IMR-90 (cell line): ENCODE data around the gene GGACT. TPM values are rescaled to one million over a fixed set of nuclear protein-coding genes. Genes with fewer than 3 reads are reported as not detected.

Experiments used
- ATAC-seq: fragments of 200-7000 bp; cut with Tn5 transposase; 2 replicates; pipeline ENCODE4 v1.9.1; 2020; ENCODE audit warnings: low read depth, mild to moderate bottlenecking, moderate library complexity
- BruUV-seq: library from RNA; stranded (reverse); fragments of 400-500 nt; replicated peaks from 2 replicates; lab custom pipeline; 2021; lab: Mats Ljungman, UMichigan
- CTCF ChIA-PET: fragments of 300-600 bp; formaldehyde crosslinking; extraction: SDS; loops from one replicate; lab custom pipeline; 2021; ENCODE audit warnings: antibody characterized with exemption; lab: Yijun Ruan, JAX
- POLR2A ChIA-PET: fragments of 300-600 bp; sonication (Branson Sonifier 250); formaldehyde crosslinking; loops from one replicate; lab custom pipeline; 2022; ENCODE audit warnings: antibody characterized with exemption; ENCODE audit not compliant: unreplicated experiment; lab: Charles Lee
- DNase-seq: peaks from one replicate; pipeline ENCODE4 v3.0.0; 2013
- H2AFZ ChIP-seq: replicated peaks from 2 replicates; pipeline ENCODE3; 2013; ENCODE audit warnings: low read length, mild to moderate bottlenecking; ENCODE audit not compliant: poor library complexity
- H2AK5ac ChIP-seq: 2 replicates; pipeline ENCODE4 v1.6.1; 2013; ENCODE audit warnings: low read depth, low read length, inconsistent platforms
- H2AK9ac ChIP-seq: replicated peaks from 2 replicates; pipeline ENCODE3; 2013; ENCODE audit warnings: mild to moderate bottlenecking, low read depth, low read length, moderate library complexity; ENCODE audit not compliant: poor library complexity
- H2BK120ac ChIP-seq: 2 replicates; pipeline ENCODE4 v1.6.1; 2013; ENCODE audit warnings: low read depth, low read length, inconsistent platforms
- H2BK15ac ChIP-seq: 3 replicates; pipeline ENCODE4 v1.6.1; 2013; ENCODE audit warnings: low read depth, low read length, inconsistent platforms
- H2BK20ac ChIP-seq: 2 replicates; pipeline ENCODE4 v1.6.1; 2013; ENCODE audit warnings: low read depth, mild to moderate bottlenecking, inconsistent platforms, low read length, moderate library complexity
- H2BK5ac ChIP-seq: 2 replicates; pipeline ENCODE4 v1.6.1; 2013; ENCODE audit warnings: mild to moderate bottlenecking, low read depth, low read length, inconsistent platforms; ENCODE audit not compliant: poor library complexity, severe bottlenecking
- H3K14ac ChIP-seq: replicated peaks from 2 replicates; pipeline ENCODE4 v1.6.1; 2013; ENCODE audit warnings: low read depth, low read length, inconsistent platforms
- H3K18ac ChIP-seq: 2 replicates; pipeline ENCODE4 v1.6.1; 2013; ENCODE audit warnings: low read depth, low read length, control low read depth
- H3K23ac ChIP-seq: 2 replicates; pipeline ENCODE4 v1.6.1; 2013; ENCODE audit warnings: low read depth, low read length, inconsistent platforms
- H3K27ac ChIP-seq: 2 replicates; pipeline ENCODE4 v1.5.1; 2013; ENCODE audit warnings: mild to moderate bottlenecking, control low read depth, low read length; ENCODE audit not compliant: insufficient read depth
- H3K27me3 ChIP-seq: 2 replicates; pipeline ENCODE4 v1.6.1; 2013; ENCODE audit warnings: low read length; ENCODE audit not compliant: control insufficient read depth, insufficient read depth
- H3K36me3 ChIP-seq: 2 replicates; pipeline ENCODE4 v1.6.1; 2013; ENCODE audit warnings: low read length, mixed read lengths; ENCODE audit not compliant: control insufficient read depth, insufficient read depth
- H3K4ac ChIP-seq: 2 replicates; pipeline ENCODE4 v1.6.1; 2013; ENCODE audit warnings: low read depth, low read length, inconsistent platforms
- H3K4me1 ChIP-seq: 2 replicates; pipeline ENCODE4 v1.6.1; 2013; ENCODE audit warnings: low read length, mixed read lengths; ENCODE audit not compliant: control insufficient read depth, insufficient read depth
- H3K4me2 ChIP-seq: 2 replicates; pipeline ENCODE4 v1.6.1; 2013; ENCODE audit warnings: low read depth, mild to moderate bottlenecking, control low read depth, low read length, moderate library complexity
- H3K4me3 ChIP-seq: 2 replicates; pipeline ENCODE4 v1.5.1; 2013; ENCODE audit warnings: low read depth, mild to moderate bottlenecking, control low read depth, low read length, moderate library complexity; ENCODE audit not compliant: insufficient read depth
- H3K56ac ChIP-seq: 2 replicates; pipeline ENCODE4 v1.6.1; 2013; ENCODE audit warnings: low read length, inconsistent platforms; ENCODE audit not compliant: insufficient read depth; ENCODE audit errors: extremely low read depth
- H3K79me1 ChIP-seq, 2 experiments: 2 replicates each; pipeline ENCODE4 v1.6.1; 2013; ENCODE audit warnings: low read length in 2 of 2, inconsistent platforms in 1 of 2, low read depth in 1 of 2
- H3K9ac ChIP-seq: 2 replicates; pipeline ENCODE4 v1.6.1; 2013; ENCODE audit warnings: low read depth, low read length, control low read depth
- H3K9me1 ChIP-seq: 2 replicates; pipeline ENCODE4 v1.6.1; 2013; ENCODE audit warnings: low read length, inconsistent platforms; ENCODE audit not compliant: insufficient read depth
- H3K9me3 ChIP-seq: 2 replicates; pipeline ENCODE4 v1.6.1; 2013; ENCODE audit warnings: low read length; ENCODE audit not compliant: control insufficient read depth, insufficient read depth
- H4K20me1 ChIP-seq: 2 replicates; pipeline ENCODE4 v1.6.1; 2013; ENCODE audit warnings: low read length, inconsistent platforms; ENCODE audit not compliant: insufficient read depth
- H4K5ac ChIP-seq: 2 replicates; pipeline ENCODE4 v1.6.1; 2013; ENCODE audit warnings: mild to moderate bottlenecking, low read depth, low read length, control low read depth
- H4K8ac ChIP-seq, 2 experiments: 2 replicates each; pipeline ENCODE4 v1.6.1; 2013; ENCODE audit warnings: low read depth in 2 of 2, low read length in 2 of 2, control low read depth in 1 of 2, inconsistent platforms in 1 of 2
- H4K91ac ChIP-seq: 2 replicates; pipeline ENCODE4 v1.6.1; 2013; ENCODE audit warnings: low read depth, low read length, inconsistent platforms; ENCODE audit not compliant: insufficient read depth
- BHLHE40 ChIP-seq: fragments of 150-350 bp; IDR thresholded peaks from 2 replicates; pipeline ENCODE4 v1.6.1; 2016; ENCODE audit warnings: mild to moderate bottlenecking, low read depth, low read length
- CEBPB ChIP-seq: IDR thresholded peaks from 2 replicates; pipeline ENCODE4 v1.6.1; 2012; ENCODE audit warnings: low read depth, low read length, improper control_type of control experiment
- CHD1 ChIP-seq: IDR thresholded peaks from 2 replicates; pipeline ENCODE4 v1.6.1; 2012; ENCODE audit warnings: low read depth, low read length, improper control_type of control experiment
- CTCF ChIP-seq: conservative IDR thresholded peaks from 2 replicates; pipeline ENCODE4 v1.5.1; 2012; ENCODE audit warnings: mild to moderate bottlenecking, low read depth, low read length, improper control_type of control experiment
- ELK1 ChIP-seq: fragments of 150-350 bp; IDR thresholded peaks from 2 replicates; pipeline ENCODE4 v1.6.1; 2016; ENCODE audit warnings: low read depth, mild to moderate bottlenecking, low read length, moderate library complexity, borderline replicate concordance
- MAZ ChIP-seq: IDR thresholded peaks from 2 replicates; pipeline ENCODE4 v1.6.1; 2012; ENCODE audit warnings: low read depth, mild to moderate bottlenecking, low read length, improper control_type of control experiment, moderate library complexity, borderline replicate concordance
- MXI1 ChIP-seq: IDR thresholded peaks from 2 replicates; pipeline ENCODE4 v1.6.1; 2012; ENCODE audit warnings: low read depth, mild to moderate bottlenecking, low read length, moderate library complexity, borderline replicate concordance
- RAD21 ChIP-seq: IDR thresholded peaks from 2 replicates; pipeline ENCODE4 v1.6.1; 2012; ENCODE audit warnings: low read length, improper control_type of control experiment
- WGBS, 2 experiments: methylation state at CpG; one replicate each; pipeline versions ENCODE4 v1.1.5 to v1.1.7; 2013; ENCODE audit warnings: missing lambda C conversion rate in 2 of 2; ENCODE audit not compliant: insufficient read length in 1 of 2; ENCODE audit errors: extremely low coverage in 2 of 2; 5-methylcytosine and 5-hydroxymethylcytosine counted together
- dilution Hi-C: fragments of 300-500 bp; cut with HindIII; formaldehyde crosslinking; loops from one replicate; pipeline ENCODE4 v1.14.3; 2018; ENCODE audit warnings: low sequenced_read_pairs; ENCODE audit not compliant: unreplicated experiment
- in situ Hi-C: fragments of 300-500 bp; cut with MboI; formaldehyde crosslinking; loops from 3 replicates; pipeline ENCODE4 v1.14.3; 2019; ENCODE audit warnings: low sequenced_read_pairs, inconsistent platforms, mixed read lengths
- intact Hi-C: fragments of 100-400 bp; cut with micrococcal nuclease; formaldehyde crosslinking; loops from 2 replicates; pipeline ENCODE4 v1.10.0; 2022
- polyA plus RNA-seq, 3 experiments: library from polyadenylated mRNA; depleted of rRNA; stranded (reverse); fragments of >200 nt; gene quantifications; 2 replicates each; pipeline ENCODE4 v1.2.3, GENCODE V29; 2012; ENCODE audit warnings: low replicate concordance in 1 of 3
- total RNA-seq: library from RNA; depleted of rRNA; stranded (reverse); fragments of >200 nt; gene quantifications from 2 replicates; pipeline ENCODE4 v1.2.3, GENCODE V29; 2012

The GGACT gene
- total and polyA plus RNA-seq, 2 of the 4 experiments (the other 2 are of a cell fraction): 2.0 to 2.6 TPM

- intact Hi-C loops (no loop called here), in situ Hi-C loops (no loop called here), dilution Hi-C loops (no loop called here)
- no peak overlapping the region for H4K5ac ChIP-seq
- H4K91ac ChIP-seq: no peak overlapping the region
- no peaks in the 10 kb centered on the region for H4K20me1 ChIP-seq
- no peak overlapping the region for H2AK9ac ChIP-seq
- H3K9me3 ChIP-seq: no peaks in the 10 kb centered on the region
- no peak overlapping the region for H3K23ac ChIP-seq
- 0 out of 4 replicates have a peak, but pooled peaks cover 0 to 5% of the 10 kb centered on the region in 2 experiments for H3K79me1 ChIP-seq
- no peak overlapping the region for H3K9ac ChIP-seq
- ATAC-seq (no peak), DNase-seq (no peak)
- CTCF ChIA-PET: interaction anchor here (1.6 kb wide), 1 partner anchor 8 kb away, joined by 3 read pairs; no protein-coding TSS in a partner anchor
- WGBS, 2 experiments: no CpG with 5 or more reads among the region's 8 CpGs
- POLR2A ChIA-PET: no interaction called here
- BruUV-seq: no TSS peak
- H3K4me3 ChIP-seq: no peak overlapping the region
- no peak overlapping the region for H2AK5ac ChIP-seq
- H2BK5ac ChIP-seq: no peak overlapping the region
- H3K27me3 ChIP-seq: no peaks in the 10 kb centered on the region
- H3K4me1 ChIP-seq: peaks cover 2% of the 10 kb centered on the region
- TF ChIP-seq CEBPB (no peak), CHD1 (no peak), ELK1 (no peak), MXI1 (no peak), RAD21 (no peak), BHLHE40 (no peak), MAZ (no peak), CTCF (no peak)
- no peak overlapping the region for H2AFZ ChIP-seq
- no peak overlapping the region for H3K56ac ChIP-seq
- H3K36me3 ChIP-seq: no peaks in the 10 kb centered on the region
- H2BK120ac ChIP-seq: no peak overlapping the region
- no peak overlapping the region for H3K27ac ChIP-seq
- H3K18ac ChIP-seq: no peak overlapping the region
- no peak overlapping the region for H2BK15ac ChIP-seq
- H2BK20ac ChIP-seq: no peak overlapping the region
- H3K9me1 ChIP-seq: no peaks in the 10 kb centered on the region
- no peak overlapping the region for H3K14ac ChIP-seq
- no peak overlapping the region for H3K4ac ChIP-seq
- no peak overlapping the region for H3K4me2 ChIP-seq
- H4K8ac ChIP-seq: no peak overlapping the region
Measured at GRCh38 chr13:100483841-100484381, 104.7 kb downstream of the GGACT start.
